PC-3 (cell line): ENCODE data around the gene COL1A1.

Source experiments
- EZH2 ChIP-seq: fragments of 300-600 bp; sonication (generic); IDR thresholded peaks from one replicate; pipeline ENCODE4 v1.6.1; 2017; ENCODE audit warnings: antibody characterized with exemption, mild to moderate bottlenecking, low read length; ENCODE audit not compliant: unreplicated experiment
- EZH2phosphoT487 ChIP-seq: fragments of 300-600 bp; sonication (generic); IDR thresholded peaks from 2 replicates; pipeline ENCODE4 v1.6.1; 2018; ENCODE audit warnings: mild to moderate bottlenecking, antibody characterized with exemption, low read length, borderline replicate concordance
- TF ChIP-seq, protein P1 (sequence below): fragments of 300-600 bp; sonication (generic); conservative IDR thresholded peaks from 2 replicates; pipeline ENCODE4 v1.5.1; 2017; ENCODE audit warnings: antibody characterized with exemption, low read depth, mild to moderate bottlenecking, low read length

DNA sequence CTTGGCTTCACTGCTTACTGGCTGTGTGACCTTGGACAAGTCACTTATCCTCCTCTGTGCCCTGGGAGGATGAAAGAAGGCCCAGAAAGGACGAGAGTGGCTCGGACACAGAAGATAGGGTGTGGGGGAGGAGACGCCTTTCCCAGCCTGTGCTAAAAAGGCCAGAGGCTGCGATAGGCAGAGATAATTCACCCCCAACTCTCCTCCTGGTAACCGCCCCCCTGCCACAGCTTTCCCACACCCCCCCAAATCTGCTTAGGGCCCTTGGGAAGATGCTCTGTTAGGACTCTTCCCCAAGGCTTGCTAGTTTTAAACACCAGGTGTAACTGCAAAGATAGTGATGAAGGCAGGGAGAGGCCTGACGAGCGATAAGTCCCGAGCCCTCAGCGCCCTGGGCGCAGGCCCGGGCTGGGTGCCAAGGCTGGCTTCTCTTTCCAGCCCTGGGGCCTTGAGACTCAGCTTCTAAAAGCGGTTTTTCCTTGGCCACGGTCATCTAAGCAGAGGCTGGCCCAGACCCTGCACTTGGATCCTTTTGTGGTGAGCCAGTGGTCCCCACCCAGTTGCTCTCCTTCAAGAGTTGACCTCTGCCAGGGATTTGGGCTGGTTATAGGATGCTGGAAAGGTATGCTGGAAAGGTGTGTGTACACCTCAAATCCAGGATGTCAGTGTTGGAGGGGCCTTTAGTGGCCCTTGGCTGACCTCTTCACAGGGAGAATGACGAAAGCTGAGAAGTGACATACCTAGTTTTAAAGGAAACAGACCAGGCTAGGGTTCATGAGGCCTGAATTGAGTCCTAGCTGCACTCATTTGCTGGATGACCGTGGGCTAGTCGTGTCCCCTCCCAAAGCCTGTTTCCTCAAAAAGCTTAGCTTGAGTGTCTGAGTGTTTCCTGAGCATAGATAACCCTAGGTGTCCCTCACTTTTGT lies 47.5 kb downstream of the COL1A1 start:
- TF ChIP-seq, protein P1, sequence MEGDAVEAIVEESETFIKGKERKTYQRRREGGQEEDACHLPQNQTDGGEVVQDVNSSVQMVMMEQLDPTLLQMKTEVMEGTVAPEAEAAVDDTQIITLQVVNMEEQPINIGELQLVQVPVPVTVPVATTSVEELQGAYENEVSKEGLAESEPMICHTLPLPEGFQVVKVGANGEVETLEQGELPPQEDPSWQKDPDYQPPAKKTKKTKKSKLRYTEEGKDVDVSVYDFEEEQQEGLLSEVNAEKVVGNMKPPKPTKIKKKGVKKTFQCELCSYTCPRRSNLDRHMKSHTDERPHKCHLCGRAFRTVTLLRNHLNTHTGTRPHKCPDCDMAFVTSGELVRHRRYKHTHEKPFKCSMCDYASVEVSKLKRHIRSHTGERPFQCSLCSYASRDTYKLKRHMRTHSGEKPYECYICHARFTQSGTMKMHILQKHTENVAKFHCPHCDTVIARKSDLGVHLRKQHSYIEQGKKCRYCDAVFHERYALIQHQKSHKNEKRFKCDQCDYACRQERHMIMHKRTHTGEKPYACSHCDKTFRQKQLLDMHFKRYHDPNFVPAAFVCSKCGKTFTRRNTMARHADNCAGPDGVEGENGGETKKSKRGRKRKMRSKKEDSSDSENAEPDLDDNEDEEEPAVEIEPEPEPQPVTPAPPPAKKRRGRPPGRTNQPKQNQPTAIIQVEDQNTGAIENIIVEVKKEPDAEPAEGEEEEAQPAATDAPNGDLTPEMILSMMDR: no peak
- TF ChIP-seq EZH2: no peak
- no peak for TF ChIP-seq EZH2phosphoT487
